HG02981 (cell line): Measurements from ENCODE around the gene PCMT1.
"Not testable (repeated sequence)": the region's sequence is repeated elsewhere in the genome, so short reads cannot be mapped to it uniquely, and the experiment has no call there.

ENCODE experiments used
- ATAC-seq: cut with Tn5 transposase; IDR thresholded peaks from one replicate; pipeline ENCODE4 v1.9.1; 2021; ENCODE audit warnings: mild to moderate bottlenecking, moderate library complexity; ENCODE audit not compliant: unreplicated experiment

PCMT1 gene

DNA sequence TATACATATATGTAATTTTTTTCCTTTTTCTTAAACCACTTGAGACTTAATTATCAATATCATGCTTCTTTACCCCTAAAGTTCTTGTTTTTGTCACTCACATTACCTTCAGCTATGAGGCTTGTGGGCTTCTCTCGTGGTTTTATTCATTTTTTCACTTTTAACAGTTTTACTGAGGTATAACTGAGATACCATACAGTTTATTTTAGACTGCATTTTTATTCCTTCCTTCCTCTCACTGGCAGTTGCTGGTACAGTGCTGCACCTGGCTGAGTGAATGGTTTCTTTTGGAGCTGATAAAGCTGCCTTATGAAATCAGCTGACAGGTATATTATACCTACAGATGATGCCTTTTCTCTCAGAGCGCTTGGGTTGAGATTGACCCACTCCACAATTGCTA lies 60.3 kb downstream of the PCMT1 start:
- ATAC-seq, result no peak

DNA sequence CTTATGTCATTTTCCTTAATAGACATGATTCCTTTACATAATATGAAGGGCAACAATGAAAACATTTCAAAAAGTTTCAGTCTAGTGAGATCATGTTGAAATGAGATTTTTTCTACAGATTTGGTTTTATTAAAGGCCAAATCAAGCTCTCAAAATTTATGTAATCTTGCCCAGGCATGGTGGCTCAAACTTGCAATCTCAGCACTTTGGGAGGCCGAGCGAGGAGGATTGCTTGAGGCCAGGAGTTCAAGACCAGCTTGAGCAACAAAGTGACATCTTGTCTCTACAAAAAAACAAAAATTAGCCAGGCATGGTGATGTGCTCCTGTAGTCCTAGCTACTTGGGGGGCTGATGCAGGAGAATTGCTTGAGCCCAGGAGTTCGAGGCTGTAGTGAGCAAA lies 63.8 kb downstream of the PCMT1 start:
- ATAC-seq, result no peak

DNA sequence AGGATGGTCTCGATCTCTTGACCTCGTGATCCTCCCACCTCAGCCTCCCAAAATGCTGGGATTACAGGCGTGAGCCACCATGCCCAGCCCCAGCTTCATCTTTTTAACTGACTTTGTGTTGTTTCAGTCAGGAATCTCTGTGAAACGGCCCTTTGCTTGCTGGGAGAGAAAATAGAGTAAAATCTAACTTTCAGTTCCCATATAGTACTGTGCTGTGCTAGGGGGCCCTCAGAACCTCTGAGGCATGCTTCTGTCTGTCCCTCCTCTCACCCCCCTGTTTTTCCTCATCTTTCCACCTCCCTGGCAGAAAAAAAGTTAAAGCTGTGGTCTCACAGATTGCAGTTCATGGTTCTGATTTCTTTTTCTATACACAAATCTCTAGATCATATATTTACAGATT lies 66.2 kb downstream of the PCMT1 start:
- ATAC-seq, result no peak

DNA sequence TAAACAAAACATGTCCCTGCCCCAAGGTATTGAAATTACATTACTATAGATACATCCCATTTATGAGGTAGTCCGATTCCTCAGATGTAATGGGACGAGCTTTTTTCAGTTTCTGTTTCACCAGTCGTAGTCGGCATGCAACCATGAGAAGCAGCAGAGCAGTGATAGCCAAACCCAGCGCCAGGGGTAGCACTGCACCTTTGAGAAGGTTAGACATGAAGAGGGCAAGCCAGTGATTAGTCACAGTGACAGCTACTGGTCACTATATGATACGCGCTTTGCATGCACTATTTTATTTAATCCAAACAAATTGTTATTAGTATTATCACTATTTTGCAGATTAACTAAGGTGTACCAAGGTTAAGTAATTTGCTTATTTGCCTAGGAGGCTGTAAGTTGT lies 71.0 kb downstream of the PCMT1 start:
- no peak for ATAC-seq

DNA sequence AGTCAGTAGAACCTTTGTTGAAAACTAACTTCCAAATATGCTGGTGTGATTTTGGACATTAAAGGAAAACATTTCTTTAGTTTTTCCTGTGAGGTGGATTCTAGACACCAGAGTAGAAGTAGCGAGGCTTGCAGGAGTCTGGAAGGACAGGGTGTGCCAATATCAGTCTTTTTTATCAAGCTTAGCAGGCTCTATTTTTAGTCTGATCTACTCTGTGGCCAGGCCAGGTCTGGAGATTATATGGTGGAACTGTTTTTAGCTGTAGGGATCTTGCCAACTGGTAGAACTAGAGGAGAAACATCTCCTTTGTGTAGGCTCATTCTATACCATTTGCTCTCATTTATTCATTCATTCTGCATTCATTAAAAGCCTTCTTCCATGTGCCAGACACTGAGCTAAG lies 72.0 kb downstream of the PCMT1 start:
- ATAC-seq, result no peak

DNA sequence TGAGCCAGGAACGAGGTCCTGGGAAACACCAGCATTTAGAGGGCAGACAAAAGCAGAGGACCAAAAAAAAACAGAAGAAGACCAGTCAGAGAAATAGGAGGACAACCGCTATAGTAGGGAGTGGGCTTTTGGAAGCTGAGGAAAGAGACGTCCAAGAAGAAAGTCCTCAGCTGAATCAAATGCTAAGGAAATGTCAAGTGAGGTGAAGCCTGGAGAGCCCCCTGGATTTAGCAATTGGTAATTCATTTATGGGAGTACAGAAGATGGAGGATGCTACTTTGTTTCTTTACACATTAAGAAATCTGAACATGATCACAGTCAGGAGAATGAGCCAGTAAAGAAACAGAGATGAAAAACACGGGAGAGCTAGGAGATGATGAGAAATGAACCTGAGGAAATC lies 73.5 kb downstream of the PCMT1 start:
- ATAC-seq, result no peak

DNA sequence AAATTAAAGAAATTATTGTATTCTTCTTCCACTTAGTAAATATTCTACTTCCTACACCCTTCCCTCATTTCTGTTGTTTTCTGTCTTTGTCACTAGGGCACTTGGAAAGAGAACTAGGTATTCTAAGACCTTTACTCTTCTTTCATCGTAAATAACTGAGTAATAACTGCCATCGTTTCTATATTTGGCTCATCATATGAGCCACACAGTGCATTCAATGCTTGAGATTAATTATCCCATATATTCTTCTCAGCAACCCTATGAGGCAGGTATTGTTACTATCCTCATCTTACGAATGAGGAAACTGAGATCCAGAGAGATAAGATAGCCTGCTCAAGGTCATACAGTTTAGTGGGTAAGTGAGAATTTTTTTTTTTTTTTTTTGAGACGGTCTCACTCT lies 75.8 kb downstream of the PCMT1 start:
- no peak for ATAC-seq

DNA sequence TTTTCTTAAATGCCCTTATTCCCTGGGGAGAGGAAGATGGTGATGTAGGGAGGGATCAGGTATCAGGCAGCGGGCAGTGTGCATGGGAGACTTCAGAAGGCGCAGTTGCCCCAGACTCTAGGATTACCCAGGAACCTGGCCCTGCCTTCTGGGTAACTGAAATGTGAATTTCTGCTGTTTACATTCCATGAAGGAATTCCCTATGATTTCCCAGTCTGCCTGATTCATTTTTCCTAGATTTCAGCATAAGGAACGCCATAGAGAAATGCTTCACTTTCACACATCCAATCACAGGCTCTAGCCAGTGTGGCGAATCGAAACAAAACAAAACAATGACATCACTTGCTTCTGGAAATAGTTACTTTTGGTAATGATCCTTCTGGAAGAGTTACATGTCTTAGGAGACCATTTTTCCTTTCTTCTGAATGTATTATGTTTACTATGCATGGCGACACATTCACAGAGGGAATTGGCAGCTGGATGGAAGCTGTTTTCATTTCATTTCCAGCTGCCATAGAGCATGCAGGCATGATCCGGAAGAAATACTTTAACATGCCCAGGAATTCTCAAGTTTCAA lies 81.3 kb downstream of the PCMT1 start:
- ATAC-seq, result no peak

DNA sequence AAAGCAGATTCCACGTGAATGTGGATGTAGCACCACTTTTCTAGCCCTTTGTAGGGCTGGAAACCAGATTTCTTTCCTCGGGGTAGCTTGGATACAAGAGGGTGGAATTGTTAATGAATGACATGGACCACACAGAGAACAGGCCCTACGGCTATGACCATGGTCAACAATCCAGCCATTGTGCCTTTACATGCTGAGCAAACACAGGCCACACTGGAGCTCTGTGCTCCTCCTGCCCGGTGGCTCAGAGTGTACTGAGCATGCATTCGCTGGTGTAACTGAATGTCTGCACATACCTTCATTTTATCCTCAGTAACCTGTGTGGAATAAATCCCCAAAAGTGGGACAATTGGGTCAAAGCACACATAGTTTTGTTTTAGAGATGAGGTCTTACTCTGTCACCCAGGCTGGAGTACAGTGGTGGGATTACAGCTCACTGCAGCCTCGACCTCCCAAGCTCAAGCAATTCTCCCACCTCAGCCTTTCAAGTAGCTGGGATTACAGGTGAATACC lies 81.8 kb downstream of the PCMT1 start:
- ATAC-seq, result no peak

DNA sequence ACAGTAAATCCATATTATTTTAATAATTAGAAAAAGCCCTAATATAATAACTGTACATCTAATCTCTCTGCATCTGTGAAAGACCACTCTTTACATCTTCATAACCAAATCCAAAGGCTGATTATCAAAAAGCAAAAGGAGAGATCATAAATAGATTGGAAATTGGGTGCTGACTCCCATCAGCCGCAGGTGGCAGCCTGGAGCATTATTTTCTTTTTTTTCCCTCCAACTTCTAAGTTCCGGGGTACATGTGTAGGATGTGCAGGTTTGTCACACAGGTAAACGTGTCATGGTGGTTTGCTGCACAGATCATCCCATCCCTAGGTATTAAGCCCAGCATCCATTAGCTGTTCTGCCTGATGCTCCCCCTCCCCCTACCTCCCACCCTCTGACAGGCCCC lies 84.1 kb downstream of the PCMT1 start:
- no peak for ATAC-seq

DNA sequence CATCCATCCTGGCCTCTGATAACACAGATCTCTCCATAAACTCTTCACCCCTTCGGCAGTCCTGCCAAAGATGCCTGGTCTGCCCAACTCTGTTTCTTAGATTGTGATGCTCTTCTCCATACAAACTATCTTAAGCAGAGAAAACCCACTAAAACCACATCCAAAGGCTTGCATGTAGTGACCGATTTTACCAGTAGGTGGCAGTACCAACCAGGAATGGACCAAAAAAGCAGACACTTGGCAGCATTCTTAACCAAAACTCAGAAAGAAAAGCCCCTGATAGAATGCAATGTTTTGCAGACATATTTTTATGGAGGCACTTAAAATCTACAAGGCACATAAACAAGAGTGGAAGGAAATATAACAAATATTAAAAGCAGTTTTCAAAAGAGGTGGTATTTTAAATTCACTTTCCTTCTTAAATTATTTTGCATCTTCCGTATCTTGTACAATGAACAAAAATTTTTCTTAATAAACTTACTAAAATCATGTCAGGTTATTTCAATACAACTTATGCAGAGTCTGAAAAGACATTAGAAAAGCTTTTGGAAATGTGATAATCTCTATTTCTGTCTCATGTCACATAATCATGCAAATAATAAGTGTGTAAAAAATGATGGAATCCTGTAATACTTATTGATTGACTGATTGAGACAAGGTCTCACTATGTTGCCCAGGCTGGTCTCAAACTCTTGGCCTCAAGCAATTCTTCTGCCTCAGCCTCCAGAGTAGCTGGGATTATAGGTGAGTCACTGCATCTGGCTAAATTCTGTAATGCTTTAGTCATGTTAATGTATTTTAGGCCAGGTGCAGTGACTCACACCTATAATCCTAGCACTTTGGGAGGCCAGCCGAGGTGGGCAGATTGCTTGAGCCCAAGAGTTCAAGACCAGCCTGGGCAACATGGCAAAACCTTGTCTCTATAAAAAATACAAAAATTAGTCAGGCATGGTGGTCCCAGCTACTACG lies 85.3 kb downstream of the PCMT1 start:
- ATAC-seq, result no peak

DNA sequence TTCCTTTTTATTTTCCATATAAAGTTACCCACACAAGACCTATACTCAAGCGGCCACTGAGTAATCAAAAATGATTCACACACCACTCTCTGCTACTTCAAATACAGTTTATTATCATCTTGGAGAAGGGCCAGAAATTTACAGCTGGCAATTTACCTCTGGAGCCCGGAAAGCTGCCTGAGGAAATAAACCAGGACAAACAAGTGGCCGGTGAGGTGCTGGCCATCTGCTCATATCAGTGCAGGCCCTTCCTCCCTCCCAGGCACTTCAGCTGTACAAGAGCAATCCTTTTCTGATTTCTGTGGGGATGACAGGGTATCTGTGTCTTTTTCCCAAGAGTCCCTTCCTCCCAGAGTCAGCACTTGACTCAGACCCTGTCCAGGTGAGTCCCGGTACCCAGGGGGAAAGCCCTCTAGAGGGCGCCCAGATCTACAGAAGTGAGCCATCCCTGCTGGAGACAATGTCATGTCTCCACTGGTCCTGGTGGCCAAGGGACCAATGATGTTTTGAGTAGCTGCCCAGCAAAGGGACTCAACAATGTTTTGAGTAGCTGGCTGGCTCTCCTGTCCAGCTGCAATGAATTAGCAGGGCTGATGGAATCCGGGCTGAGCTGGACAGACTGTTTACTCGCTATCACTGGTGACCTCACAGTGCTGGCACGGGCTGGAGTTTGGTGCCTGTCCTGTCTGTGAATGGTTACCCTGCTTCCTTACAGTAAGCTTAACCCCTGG lies 91.0 kb downstream of the PCMT1 start:
- no peak for ATAC-seq

DNA sequence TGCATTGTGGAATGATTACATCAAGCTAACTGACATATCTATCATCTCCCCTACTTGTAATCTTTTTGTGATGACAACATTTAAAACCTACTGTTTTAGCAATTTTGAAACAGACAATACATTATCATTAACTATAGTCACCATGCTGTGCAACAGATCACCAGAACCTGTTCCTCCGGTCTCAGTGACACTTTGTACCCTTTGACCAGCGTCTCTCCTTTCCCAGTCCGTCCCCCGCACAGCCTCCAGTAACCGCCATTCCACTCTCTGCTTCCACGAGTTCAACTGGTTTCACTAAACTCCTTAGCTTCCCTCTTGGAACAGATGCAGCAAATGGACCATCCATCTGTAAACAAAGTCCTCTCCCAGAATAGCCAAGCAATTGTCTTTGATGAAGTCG lies 92.8 kb downstream of the PCMT1 start:
- ATAC-seq, result no peak

DNA sequence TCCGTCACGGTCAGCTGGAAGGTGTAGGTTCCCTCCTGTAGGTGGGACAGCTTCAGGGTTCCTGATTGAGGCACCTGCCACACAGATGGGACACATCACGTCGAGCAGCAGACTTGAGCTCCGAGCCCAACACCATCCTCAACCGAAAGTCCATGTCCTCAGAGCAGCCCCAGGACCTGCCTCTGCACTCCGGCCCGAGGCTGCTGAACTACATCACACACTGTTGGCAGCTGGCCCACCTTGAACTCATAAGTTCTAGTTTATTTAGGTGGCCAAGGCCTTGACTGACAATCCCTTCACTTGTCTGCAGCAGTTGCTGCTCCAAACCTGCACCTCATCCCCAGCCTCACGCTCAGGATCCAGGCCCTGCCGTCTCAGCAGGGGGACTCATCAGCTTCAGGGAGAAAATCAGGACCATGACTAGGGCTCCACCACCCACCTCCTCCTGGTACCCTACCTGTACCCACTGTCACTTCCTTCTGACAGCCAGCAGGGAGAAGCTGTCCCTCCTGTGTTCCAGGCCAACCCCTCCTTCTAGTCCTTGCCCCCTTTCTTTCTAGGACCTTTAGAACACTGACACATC lies 93.6 kb downstream of the PCMT1 start:
- no peak for ATAC-seq

DNA sequence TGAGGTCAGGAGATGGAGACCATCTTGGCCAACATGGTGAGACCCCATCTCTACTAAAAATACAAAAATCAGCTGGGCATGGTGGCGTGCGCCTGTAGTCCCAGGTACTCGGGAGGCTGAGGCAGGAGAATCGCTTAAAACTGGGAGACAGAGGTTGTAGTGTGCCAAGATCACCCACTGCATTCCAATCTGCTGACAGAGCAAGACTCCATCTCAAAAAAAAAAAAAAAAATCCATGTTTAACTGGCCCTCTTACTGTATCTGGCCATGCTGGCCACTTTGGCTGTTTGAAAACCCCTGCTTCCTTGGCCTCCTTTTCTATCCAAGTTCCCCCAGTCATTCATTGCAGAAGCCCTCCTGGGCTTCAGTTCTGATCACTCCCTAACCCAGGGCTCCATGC lies 94.5 kb downstream of the PCMT1 start:
- ATAC-seq, result not testable (repeated sequence)

DNA sequence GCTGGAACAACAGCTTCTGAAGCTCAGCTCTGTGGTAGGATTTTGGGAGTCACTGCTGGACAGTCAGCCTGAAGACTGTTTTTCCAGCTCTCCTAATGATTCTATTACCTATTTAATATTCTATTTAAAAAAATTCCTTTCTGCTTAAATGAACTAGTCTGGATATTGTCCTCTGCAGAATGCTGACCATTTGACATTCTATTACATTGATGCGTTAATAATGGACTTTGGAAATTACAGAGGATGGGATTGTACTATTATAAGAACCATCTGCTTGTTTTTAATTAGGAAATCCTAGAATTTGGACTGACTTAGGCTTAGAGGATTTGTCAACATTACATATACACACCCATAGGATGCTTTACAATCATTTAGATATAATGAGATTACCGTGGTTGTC lies 94.9 kb downstream of the PCMT1 start:
- ATAC-seq, result no peak

DNA sequence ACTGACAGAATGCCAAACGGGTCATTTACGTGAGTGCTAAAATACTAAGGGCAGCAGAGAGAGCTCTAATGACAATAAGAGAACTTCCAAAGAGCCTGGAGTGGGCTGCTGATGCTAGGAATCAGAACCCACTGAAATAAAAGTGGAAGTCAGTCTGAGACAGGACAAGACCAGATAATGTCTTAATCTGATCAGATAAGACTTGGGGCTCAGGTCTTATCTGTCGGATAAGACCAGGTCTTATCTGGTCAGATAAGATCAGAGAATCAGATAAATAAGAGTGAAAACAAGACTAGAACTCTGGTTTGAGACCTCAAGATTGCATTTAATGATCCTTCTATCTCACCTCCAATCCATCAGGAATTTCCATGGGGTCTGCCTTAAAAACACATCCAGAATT lies 96.0 kb downstream of the PCMT1 start:
- no peak for ATAC-seq

DNA sequence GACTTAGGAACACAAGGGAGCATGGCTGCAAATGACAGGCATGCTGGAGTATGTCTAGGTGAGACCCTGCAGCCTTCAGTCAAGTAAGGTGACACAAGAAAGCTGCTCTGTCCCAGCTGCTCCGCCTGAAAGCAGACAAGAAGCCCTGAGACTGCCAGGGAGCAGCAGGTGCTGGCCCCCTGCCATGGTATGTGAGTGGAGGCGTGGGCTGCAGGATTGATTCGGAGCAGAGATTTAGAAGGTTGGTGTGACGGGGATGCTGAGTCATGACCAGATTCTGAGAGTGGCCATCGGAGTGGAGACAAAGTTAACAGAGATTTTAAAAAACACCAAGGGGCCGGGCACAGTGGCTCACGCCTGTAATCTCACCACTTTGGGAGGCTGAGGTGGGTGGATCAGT lies 96.8 kb downstream of the PCMT1 start:
- ATAC-seq, result no peak

DNA sequence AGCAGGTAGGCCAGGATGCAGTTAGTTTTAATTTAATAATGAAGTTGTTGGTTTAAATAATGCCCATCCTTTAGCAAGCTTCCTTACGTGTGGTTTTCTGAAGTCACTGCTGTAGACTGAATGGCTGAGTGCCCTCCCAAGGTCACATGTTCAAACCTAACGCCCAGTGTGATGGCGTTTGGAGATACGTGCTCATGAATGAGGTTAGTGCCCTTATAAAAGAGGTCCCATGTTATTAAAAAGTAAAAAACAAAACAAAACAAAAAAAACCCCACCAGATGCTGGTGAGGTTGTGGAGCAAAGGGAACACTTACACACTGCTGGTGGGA lies 98.4 kb downstream of the PCMT1 start:
- no peak for ATAC-seq

DNA sequence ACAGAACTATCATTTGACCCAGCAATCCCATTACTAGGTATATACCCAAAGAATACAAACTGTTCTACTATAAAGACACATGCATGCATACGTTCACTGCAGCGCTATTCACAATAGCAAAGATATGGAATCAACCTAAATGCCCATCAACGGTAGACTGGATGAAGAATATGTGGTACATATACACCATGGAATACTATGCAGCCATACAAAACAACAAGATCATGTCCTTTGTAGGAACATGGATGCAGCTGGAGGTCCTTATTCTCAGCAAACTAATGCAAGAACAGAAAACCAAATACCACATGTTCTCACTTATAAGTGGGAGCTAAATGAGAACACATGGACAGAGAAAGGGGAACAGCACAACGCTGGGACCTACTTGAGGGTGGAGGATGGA lies 98.8 kb downstream of the PCMT1 start:
- not testable (repeated sequence) for ATAC-seq

DNA sequence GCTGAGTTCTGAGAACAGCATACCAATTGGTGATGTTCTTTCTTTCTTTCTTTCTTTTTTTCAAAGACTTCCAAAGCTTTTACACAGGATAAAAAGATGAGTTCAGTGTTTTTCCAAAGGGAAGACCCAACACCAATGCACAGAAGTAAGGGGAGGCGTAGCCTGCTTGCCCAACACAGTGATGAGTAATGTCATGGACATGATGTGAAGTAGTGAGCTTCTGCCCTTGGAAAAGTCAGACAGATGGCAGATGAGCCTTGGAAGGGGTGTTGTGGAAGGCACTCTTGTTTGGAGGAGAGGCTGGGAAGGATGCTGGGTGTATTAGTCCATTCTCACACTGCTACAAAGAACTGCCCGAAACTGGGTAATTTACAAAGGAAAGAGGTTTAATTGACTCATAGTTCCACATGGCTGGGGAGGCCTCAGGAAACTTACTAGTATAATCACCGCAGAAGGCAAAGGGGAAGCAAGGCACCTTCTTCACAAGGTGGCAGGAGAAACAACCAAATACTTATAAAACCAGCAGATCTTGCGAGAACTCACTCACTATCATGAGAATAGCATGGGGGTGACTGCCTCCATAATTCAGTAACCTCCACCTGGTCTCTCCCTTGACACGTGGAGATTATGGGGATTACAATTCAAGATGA lies 102.0 kb downstream of the PCMT1 start:
- ATAC-seq, result no peak
